Trophoblast cell (in vitro differentiated cells and primary cell): ENCODE data around the gene VENTX.

ENCODE experiments used
- DNase-seq, 2 donors: peaks; one replicate each; pipeline ENCODE4 v3.0.0-alpha.2; 2016
- H2AFZ ChIP-seq: 2 replicates; pipeline ENCODE4 v1.6.1; 2013; ENCODE audit warnings: low read length, moderate library complexity, mild to moderate bottlenecking; ENCODE audit not compliant: insufficient read depth, poor library complexity
- H2AK5ac ChIP-seq: 2 replicates; pipeline ENCODE4 v1.6.1; 2013; ENCODE audit warnings: mild to moderate bottlenecking, low read length
- H2BK120ac ChIP-seq: 2 replicates; pipeline ENCODE4 v1.6.1; 2013; ENCODE audit warnings: low read length, mild to moderate bottlenecking, moderate library complexity; ENCODE audit not compliant: insufficient read depth, poor library complexity
- H2BK12ac ChIP-seq: 2 replicates; pipeline ENCODE4 v1.6.1; 2013; ENCODE audit warnings: mild to moderate bottlenecking, low read length, moderate library complexity
- H2BK5ac ChIP-seq: 2 replicates; pipeline ENCODE4 v1.6.1; 2013; ENCODE audit warnings: low read length, low read depth, moderate library complexity, mild to moderate bottlenecking; ENCODE audit not compliant: poor library complexity
- H3K14ac ChIP-seq: 2 replicates; pipeline ENCODE4 v1.6.1; 2013; ENCODE audit warnings: mild to moderate bottlenecking, low read length
- H3K18ac ChIP-seq: 2 replicates; pipeline ENCODE4 v1.6.1; 2013; ENCODE audit warnings: mild to moderate bottlenecking, low read length
- H3K23ac ChIP-seq: 2 replicates; pipeline ENCODE4 v1.6.1; 2013; ENCODE audit warnings: low read length
- H3K27ac ChIP-seq: 2 replicates; pipeline ENCODE4 v1.5.1; 2013; ENCODE audit warnings: low read depth, mild to moderate bottlenecking, inconsistent platforms, low read length, moderate library complexity
- H3K27me3 ChIP-seq: 2 replicates; pipeline ENCODE4 v1.6.1; 2013; ENCODE audit warnings: inconsistent platforms, mild to moderate bottlenecking, low read length, moderate library complexity; ENCODE audit not compliant: insufficient read depth
- H3K36me3 ChIP-seq, 2 experiments: 1 replicate in 1 of 2; 2 replicates in 1 of 2; pipeline ENCODE4 v1.6.1; 2013; ENCODE audit warnings: low read length in 2 of 2, mild to moderate bottlenecking in 2 of 2, moderate library complexity in 1 of 2; ENCODE audit not compliant: insufficient read depth in 2 of 2, control insufficient read depth in 1 of 2
- H3K4ac ChIP-seq: 2 replicates; pipeline ENCODE4 v1.6.1; 2013; ENCODE audit warnings: low read depth, mild to moderate bottlenecking, low read length, moderate library complexity
- H3K4me1 ChIP-seq, 2 experiments: 1 replicate in 1 of 2; 2 replicates in 1 of 2; pipeline ENCODE4 v1.6.1; 2013; ENCODE audit warnings: low read length in 2 of 2, mild to moderate bottlenecking in 2 of 2, moderate library complexity in 1 of 2; ENCODE audit not compliant: insufficient read depth in 2 of 2, control insufficient read depth in 1 of 2
- H3K4me2 ChIP-seq: 2 replicates; pipeline ENCODE4 v1.6.1; 2013; ENCODE audit warnings: inconsistent platforms, mild to moderate bottlenecking, low read length, moderate library complexity
- H3K4me3 ChIP-seq: 2 replicates; pipeline ENCODE4 v1.5.1; 2013; ENCODE audit warnings: mild to moderate bottlenecking, low read depth, low read length, inconsistent platforms
- H3K79me1 ChIP-seq: one replicate; pipeline ENCODE4 v1.6.1; 2013; ENCODE audit warnings: low read length
- H3K79me2 ChIP-seq: 2 replicates; pipeline ENCODE4 v1.6.1; 2013; ENCODE audit warnings: low read length, mild to moderate bottlenecking; ENCODE audit not compliant: control insufficient read depth, insufficient read depth, poor library complexity
- H3K9ac ChIP-seq: 2 replicates; pipeline ENCODE4 v1.6.1; 2013; ENCODE audit warnings: mild to moderate bottlenecking, low read length
- H3K9me3 ChIP-seq: 2 replicates; pipeline ENCODE4 v1.6.1; 2013; ENCODE audit warnings: low read depth, mild to moderate bottlenecking, control low read depth, inconsistent platforms, low read length; ENCODE audit not compliant: insufficient read depth
- H4K12ac ChIP-seq: 2 replicates; pipeline ENCODE4 v1.6.1; 2013; ENCODE audit warnings: low read depth, mild to moderate bottlenecking, low read length, moderate library complexity
- H4K8ac ChIP-seq: 2 replicates; pipeline ENCODE4 v1.6.1; 2013; ENCODE audit warnings: low read depth, mild to moderate bottlenecking, low read length, moderate library complexity
- H4K91ac ChIP-seq: one replicate; pipeline ENCODE4 v1.6.1; 2013; ENCODE audit warnings: low read depth, mild to moderate bottlenecking, low read length, moderate library complexity
- WGBS: extraction: QIAGEN DNeasy Blood & Tissue Kit; methylation state at CpG from one replicate; pipeline ENCODE4 v1.1.7; 2013; ENCODE audit warnings: missing lambda C conversion rate; ENCODE audit not compliant: insufficient read length, insufficient coverage; ENCODE audit errors: extremely low coverage; 5-methylcytosine and 5-hydroxymethylcytosine counted together

Gene VENTX

GRCh38 chr10:133276100-133276434 lies 38.4 kb downstream of the VENTX start:
- Histone ChIP-seq H2BK5ac (peak overlapping the region; percentile 42), H3K4ac (no peak overlapping the region), H3K9me3 (no peaks in the 10 kb centered on the region), H4K91ac (peak overlapping the region; percentile 70), H4K8ac (peak overlapping the region; percentile 23), H3K4me3 (no peak overlapping the region), H3K9ac (no peak overlapping the region), H3K36me3 (peaks cover 17 to 18% of the 10 kb centered on the region in 2 experiments), H3K23ac (no peak overlapping the region), H3K79me2 (peaks cover 3% of the 10 kb centered on the region), H3K4me2 (peak overlapping the region; percentile 55), H3K4me1 (peaks cover 35 to 41% of the 10 kb centered on the region in 2 experiments), H3K14ac (peak overlapping the region; percentile 59), H2BK120ac (peak overlapping the region; percentile 62), H3K27ac (peak overlapping the region; percentile 24), H2AK5ac (peak overlapping the region; percentile 38), H3K27me3 (no peaks in the 10 kb centered on the region), H3K18ac (peak overlapping the region; percentile 30), H4K12ac (no peak overlapping the region), H3K79me1 (peaks cover 21% of the 10 kb centered on the region), H2BK12ac (peak overlapping the region; percentile 21), H2AFZ (no peak overlapping the region)
- DNase-seq, result no peak
- WGBS, result no CpG with 5 or more reads among the region's 6 CpGs

GRCh38 chr10:133276435-133277201 lies 39.0 kb downstream of the VENTX start, which contains the start of gene ADAM8:
Gene ADAM8 (minus strand): TSS chr10:133276868. CDS start chr10:133276817, 51 bp downstream.
- H2BK120ac ChIP-seq, result peak within 1 kb of the TSS; percentile 63

GRCh38 chr10:133277277-133277992 lies 39.8 kb downstream of the VENTX start:
- Histone ChIP-seq H2AFZ (no peak overlapping the region), H3K18ac (peak overlapping the region; percentile 62), H3K9ac (no peak overlapping the region), H4K91ac (peak overlapping the region; percentile 53), H4K8ac (peak overlapping the region; percentile 26), H2BK120ac (peak overlapping the region; percentile 63), H3K4ac (no peak overlapping the region), H3K23ac (no peak overlapping the region), H3K79me1 (peaks cover 21% of the 10 kb centered on the region), H3K79me2 (peaks cover 3% of the 10 kb centered on the region), H3K14ac (peak overlapping the region; percentile 43), H4K12ac (no peak overlapping the region), H3K27me3 (no peaks in the 10 kb centered on the region), H2BK12ac (peak overlapping the region; percentile 54), H3K9me3 (no peaks in the 10 kb centered on the region), H2BK5ac (peak overlapping the region; percentile 29), H3K4me3 (no peak overlapping the region), H3K4me1 (peaks cover 35 to 41% of the 10 kb centered on the region in 2 experiments), H3K36me3 (peaks cover 27% of the 10 kb centered on the region in 2 experiments), H2AK5ac (peak overlapping the region; percentile 73), H3K4me2 (no peak overlapping the region), H3K27ac (peak overlapping the region; percentile 77)
- no CpG with 5 or more reads among the region's 25 CpGs for WGBS
- peak in 1 of 2 donors; percentile 7 for DNase-seq

More at GRCh38 chr10:133276435-133277201, 39.0 kb downstream of the VENTX start, which contains the start of gene ADAM8:
- peaks cover 21% of the 10 kb centered on the region for H3K79me1 ChIP-seq
- H3K4ac ChIP-seq, result no peak within 1 kb of the TSS
- H4K12ac ChIP-seq, result no peak within 1 kb of the TSS
- no peak within 1 kb of the TSS for H3K9ac ChIP-seq
- H3K27me3 ChIP-seq, result no peaks in the 10 kb centered on the region
- H4K8ac ChIP-seq, result peak within 1 kb of the TSS; percentile 26
- peak within 1 kb of the TSS; percentile 77 for H3K27ac ChIP-seq
- peak within 1 kb of the TSS; percentile 42 for H2BK5ac ChIP-seq
- H2BK12ac ChIP-seq, result peak within 1 kb of the TSS; percentile 37
- peaks cover 3% of the 10 kb centered on the region for H3K79me2 ChIP-seq
- H3K36me3 ChIP-seq, result peaks cover 19 to 20% of the 10 kb centered on the region in 2 experiments
- peak within 1 kb of the TSS; percentile 70 for H4K91ac ChIP-seq
- peak; percentile 61 to 69 for DNase-seq
- no peak within 1 kb of the TSS for H3K23ac ChIP-seq
- peak within 1 kb of the TSS; percentile 73 for H2AK5ac ChIP-seq
- peak within 1 kb of the TSS; percentile 59 for H3K14ac ChIP-seq
- H3K4me3 ChIP-seq, result no peak within 1 kb of the TSS
- H3K18ac ChIP-seq, result peak within 1 kb of the TSS; percentile 62
- peaks cover 35 to 41% of the 10 kb centered on the region in 2 experiments for H3K4me1 ChIP-seq
- peak within 1 kb of the TSS; percentile 55 for H3K4me2 ChIP-seq
- no peak within 1 kb of the TSS for H2AFZ ChIP-seq
- no CpG with 5 or more reads among the region's 63 CpGs for WGBS
- no peaks in the 10 kb centered on the region for H3K9me3 ChIP-seq

- peaks cover 32 to 33% of the 10 kb centered on the region in 2 experiments for H3K36me3 ChIP-seq
- peaks cover 21% of the 10 kb centered on the region for H3K79me1 ChIP-seq
- peak overlapping the region; percentile 73 for H2AK5ac ChIP-seq
- H3K79me2 ChIP-seq, result peaks cover 3% of the 10 kb centered on the region
- H3K9ac ChIP-seq, result no peak overlapping the region
- H3K4me2 ChIP-seq, result peak overlapping the region; percentile 48
- peak overlapping the region; percentile 22 for H2BK5ac ChIP-seq
- peak overlapping the region; percentile 18 for H4K8ac ChIP-seq
- H4K12ac ChIP-seq, result no peak overlapping the region
- no peak overlapping the region for H3K18ac ChIP-seq
- H4K91ac ChIP-seq, result peak overlapping the region; percentile 53
- peak overlapping the region; percentile 54 for H2BK12ac ChIP-seq
- WGBS, result no CpG with 5 or more reads among the region's 12 CpGs
- H3K4ac ChIP-seq, result no peak overlapping the region
- H2BK120ac ChIP-seq, result peak overlapping the region; percentile 16
- peak in 1 of 2 donors; percentile 26 for DNase-seq
- peaks cover 35 to 41% of the 10 kb centered on the region in 2 experiments for H3K4me1 ChIP-seq
- H2AFZ ChIP-seq, result no peak overlapping the region
- no peaks in the 10 kb centered on the region for H3K9me3 ChIP-seq
- peak overlapping the region; percentile 37 for H3K14ac ChIP-seq
- no peak overlapping the region for H3K4me3 ChIP-seq
- no peak overlapping the region for H3K23ac ChIP-seq
- peak overlapping the region; percentile 77 for H3K27ac ChIP-seq
- no peaks in the 10 kb centered on the region for H3K27me3 ChIP-seq
Observed at GRCh38 chr10:133277993-133278576, 40.4 kb downstream of the VENTX start.
